ENCODE results near the gene KIF3A.
A peak's percentile ranks its signal among the peaks of the same experiment; 100 is the strongest.

Gene KIF3A

GRCh38 chr5:132679166-132679565 lies 58.2 kb downstream of the KIF3A start:
- no peak for DNase-seq (ENCODE audit: low spot score)
- H3K27ac ChIP-seq, result no peak overlapping the region
- H3K4me3 ChIP-seq, result no peak overlapping the region
- TF ChIP-seq CTCF (IDR thresholded peaks at IDR 0.05), result no peak

DNA sequence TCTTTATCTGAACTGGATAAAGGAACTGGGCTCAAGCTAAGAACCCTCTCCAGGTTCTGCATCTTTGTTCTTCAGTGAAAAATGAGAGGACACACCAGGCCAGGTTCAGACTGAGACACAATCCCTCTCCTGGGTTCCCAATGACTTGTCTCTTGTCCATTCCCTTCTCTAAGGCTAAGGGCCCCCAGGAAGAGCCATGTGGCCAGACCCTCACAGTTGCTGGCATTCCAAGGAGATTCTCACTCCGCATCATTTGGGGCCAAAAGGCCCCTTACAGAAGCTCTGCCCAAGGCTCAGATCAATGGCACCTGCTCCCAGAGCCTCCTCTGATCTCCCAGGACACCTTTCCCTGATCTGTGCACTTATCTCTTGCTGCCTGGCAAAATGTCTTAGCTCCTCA lies 58.6 kb downstream of the KIF3A start:
- no peak for DNase-seq (ENCODE audit: low spot score)
- H3K27ac ChIP-seq, result no peak overlapping the region
- no peak for TF ChIP-seq CTCF (IDR thresholded peaks at IDR 0.05)

GRCh38 chr5:132677682-132678400 lies 59.5 kb downstream of the KIF3A start:
- H3K27ac ChIP-seq, result peak overlapping the region; percentile 0 to 40
- DNase-seq (ENCODE audit: low spot score), result no peak
- H3K4me3 ChIP-seq, result no peak overlapping the region
- no peak for TF ChIP-seq CTCF (IDR thresholded peaks at IDR 0.05)

More for the DNA sequence above, 58.6 kb downstream of the KIF3A start:
- no peak overlapping the region for H3K4me3 ChIP-seq

DNA sequence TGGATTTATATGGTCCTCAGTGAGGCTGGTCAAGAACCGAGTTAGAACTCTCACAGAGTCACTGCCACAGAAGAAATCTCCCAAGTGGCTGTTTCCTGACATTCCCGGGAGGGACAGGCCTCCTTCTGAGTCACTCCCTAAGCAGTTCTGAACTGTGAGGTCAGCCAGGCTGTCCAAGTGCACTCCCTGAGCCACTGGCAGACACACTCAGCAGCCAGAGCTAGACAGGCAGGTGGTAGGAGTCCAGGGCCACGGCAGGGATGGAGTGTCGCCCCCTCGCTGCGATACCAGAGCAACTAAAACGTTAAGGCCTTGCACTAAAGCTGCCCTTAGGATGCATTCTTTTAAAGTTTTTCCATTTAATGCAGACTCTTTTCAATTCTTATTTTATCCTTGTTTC lies 60.2 kb downstream of the KIF3A start:
- peak overlapping the region; percentile 25 to 88 for H3K27ac ChIP-seq
- no peak for TF ChIP-seq CTCF (IDR thresholded peaks at IDR 0.05)
- peak; percentile 92 for DNase-seq (ENCODE audit: low spot score)

DNA sequence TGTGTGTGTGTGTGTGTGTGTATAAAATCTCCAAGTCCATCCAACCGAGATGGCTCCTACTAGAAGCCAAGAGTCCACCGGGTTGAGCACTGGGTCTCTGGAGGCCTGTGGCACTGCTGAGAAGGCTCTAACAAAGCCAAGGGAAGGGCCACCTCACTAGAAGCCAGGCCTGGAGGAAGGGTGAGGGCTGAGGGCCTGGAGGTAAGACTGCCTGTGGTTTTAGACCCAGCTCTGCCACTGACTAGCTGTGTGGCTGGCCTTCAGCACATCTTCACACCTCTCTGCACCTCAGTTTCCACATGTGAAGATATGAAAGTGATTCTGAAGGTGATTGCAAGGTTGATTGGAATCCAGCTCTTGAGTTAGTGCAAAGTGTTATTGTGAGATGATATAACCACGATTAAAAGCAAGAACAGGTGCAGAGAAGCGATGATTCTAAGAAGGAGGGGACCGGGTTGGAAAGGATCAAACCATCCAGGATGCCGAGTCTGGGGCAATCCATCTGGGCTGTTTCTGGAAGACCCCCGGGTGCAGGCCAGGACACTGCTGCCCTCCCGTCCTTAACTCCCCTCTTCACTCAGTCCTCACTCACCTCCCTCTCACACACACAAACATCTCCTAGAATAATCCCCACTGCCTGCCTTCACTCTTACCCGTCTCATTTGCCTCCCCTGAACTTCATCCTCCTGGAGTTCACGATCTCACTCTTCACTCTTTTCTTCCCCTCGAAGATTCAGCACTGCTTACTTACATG lies 61.2 kb downstream of the KIF3A start:
- no peak for TF ChIP-seq CTCF (IDR thresholded peaks at IDR 0.05)
- no peak overlapping the region for H3K4me3 ChIP-seq
- peak overlapping the region; percentile 25 to 88 for H3K27ac ChIP-seq
- peak; percentile 67 for DNase-seq (ENCODE audit: low spot score)

More for the DNA sequence above, 60.2 kb downstream of the KIF3A start:
- no peak overlapping the region for H3K4me3 ChIP-seq

DNA sequence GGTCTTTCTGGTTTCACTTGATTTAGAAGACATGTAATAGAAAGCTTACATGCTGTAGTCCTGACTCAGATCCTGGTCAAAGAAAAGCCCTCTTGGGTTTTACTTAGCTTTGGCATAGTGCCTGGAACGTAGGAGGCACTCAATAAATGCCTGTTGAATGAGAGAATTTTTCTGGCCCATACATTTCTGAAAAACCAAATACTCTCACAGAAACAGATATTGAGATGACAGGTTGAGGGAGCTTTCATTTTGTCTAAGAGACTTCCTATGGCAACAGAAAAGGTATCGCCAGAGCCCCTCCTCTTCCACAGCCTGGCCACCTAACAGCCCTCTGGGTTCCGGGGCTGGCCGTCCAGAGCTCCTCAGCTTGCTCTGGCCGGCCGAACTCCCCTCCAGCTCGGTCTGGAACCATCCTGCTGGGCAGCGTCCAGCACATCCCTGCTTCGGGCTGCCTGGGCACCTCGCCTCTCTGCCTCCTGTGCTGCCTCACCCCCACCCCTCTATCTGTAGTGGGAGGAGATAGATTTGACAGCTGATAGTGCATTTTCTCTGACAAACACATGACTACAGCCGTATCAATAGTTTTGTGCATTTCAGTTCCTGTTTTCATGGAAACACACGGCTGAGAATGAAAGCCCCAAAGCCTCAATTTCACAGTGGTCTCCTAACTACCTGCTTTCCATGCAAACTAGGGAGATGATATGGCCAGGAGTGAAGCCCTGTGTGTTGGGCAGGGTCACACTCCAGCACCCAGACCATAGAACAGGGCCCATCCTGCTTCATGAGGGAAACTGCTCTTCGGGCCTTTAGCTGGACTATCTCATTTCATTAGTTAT lies 62.5 kb downstream of the KIF3A start:
- DNase-seq (ENCODE audit: low spot score), result peak; percentile 72
- Histone ChIP-seq H3K4me3 (peak overlapping the region; percentile 27), H3K27ac (peak overlapping the region; percentile 59 to 88)
- no peak for TF ChIP-seq CTCF (IDR thresholded peaks at IDR 0.05)
